VCaP (cell line): ENCODE measurements around the gene OR10H4.
"Not testable (repeated sequence)": the region's sequence is repeated elsewhere in the genome, so short reads cannot be mapped to it uniquely, and the experiment has no call there.

ENCODE experiments used
- H3K27ac ChIP-seq: fragments of 450-650 bp; 2 replicates; pipeline ENCODE4 v1.5.1; 2017
- TF ChIP-seq, protein P1 (sequence below): fragments of 450-650 bp; conservative IDR thresholded peaks from 2 replicates; pipeline ENCODE4 v1.5.1; 2017; ENCODE audit warnings: mild to moderate bottlenecking, moderate library complexity

Gene OR10H4

GRCh38 chr19:15948223-15949058 is at the start of gene OR10H4:
OR10H4 (plus strand) TSS chr19:15949008; CDS start chr19:15949008, 0 bp downstream.
- H3K27ac ChIP-seq, result no peak within 1 kb of the TSS
- TF ChIP-seq, protein P1, sequence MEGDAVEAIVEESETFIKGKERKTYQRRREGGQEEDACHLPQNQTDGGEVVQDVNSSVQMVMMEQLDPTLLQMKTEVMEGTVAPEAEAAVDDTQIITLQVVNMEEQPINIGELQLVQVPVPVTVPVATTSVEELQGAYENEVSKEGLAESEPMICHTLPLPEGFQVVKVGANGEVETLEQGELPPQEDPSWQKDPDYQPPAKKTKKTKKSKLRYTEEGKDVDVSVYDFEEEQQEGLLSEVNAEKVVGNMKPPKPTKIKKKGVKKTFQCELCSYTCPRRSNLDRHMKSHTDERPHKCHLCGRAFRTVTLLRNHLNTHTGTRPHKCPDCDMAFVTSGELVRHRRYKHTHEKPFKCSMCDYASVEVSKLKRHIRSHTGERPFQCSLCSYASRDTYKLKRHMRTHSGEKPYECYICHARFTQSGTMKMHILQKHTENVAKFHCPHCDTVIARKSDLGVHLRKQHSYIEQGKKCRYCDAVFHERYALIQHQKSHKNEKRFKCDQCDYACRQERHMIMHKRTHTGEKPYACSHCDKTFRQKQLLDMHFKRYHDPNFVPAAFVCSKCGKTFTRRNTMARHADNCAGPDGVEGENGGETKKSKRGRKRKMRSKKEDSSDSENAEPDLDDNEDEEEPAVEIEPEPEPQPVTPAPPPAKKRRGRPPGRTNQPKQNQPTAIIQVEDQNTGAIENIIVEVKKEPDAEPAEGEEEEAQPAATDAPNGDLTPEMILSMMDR, result no peak

DNA sequence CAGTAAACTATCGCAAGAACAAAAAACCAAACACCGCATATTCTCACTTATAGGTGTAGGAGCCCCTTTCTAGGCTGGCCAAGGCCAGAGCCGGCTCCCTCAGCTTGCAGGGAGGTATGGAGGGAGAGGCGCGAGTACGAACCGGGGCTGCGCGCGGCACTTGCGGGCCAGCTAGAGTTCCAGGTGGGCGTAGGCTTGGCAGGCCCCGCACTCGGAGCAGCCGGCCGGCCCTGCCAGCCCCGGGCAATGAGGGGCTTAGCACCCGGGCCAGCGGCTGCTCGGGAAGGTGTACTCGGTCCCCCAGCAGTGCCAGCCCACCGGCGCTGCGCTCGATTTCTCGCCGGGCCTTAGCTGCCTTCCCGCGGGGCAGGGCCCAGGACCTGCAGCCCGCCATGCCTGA is 49.2 kb upstream of the OR10H4 start:
- not testable (repeated sequence) for H3K27ac ChIP-seq

GRCh38 chr19:15900032-15900431 is 48.8 kb upstream of the OR10H4 start:
- H3K27ac ChIP-seq, result not testable (repeated sequence)

DNA sequence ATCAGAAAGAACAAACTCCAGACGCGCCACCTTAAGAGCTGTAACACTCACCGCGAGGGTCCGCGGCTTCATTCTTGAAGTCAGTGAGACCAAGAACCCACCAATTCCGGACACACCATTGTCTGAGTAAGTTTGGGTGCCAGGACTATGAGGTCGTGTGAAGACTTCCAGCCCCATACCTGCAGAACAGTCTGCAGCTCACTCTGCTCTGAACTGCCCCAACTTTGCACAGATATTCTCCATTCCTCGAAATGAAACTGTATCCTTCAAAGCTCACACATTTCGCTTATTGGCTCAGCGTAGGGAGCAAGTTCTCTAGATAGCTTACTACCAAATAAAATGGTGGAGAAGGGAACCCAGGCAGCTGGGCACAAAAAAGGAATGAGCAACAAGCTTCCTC is 48.3 kb upstream of the OR10H4 start:
- TF ChIP-seq, protein P1, result no peak
- H3K27ac ChIP-seq, result no peak overlapping the region

DNA sequence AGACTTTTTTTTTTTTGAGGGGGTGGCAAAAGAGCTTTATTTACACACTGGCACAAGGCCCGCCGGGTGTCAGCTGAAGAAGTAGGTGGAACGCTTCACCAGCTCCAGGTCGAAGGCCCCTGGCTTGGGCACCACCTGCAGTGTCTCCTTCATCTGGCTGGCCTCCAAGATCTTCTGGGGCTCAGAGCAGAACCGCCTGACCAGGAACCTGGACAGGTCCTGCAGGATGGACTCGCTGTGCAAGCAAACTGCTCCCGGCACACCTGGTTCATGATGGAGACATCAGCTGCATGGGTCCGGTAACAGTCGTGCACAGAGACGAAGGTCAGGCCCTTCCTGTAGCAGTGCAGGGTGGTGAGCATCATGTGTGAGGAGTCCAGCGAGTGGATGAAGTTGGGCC is 46.6 kb upstream of the OR10H4 start:
- no peak overlapping the region for H3K27ac ChIP-seq
- TF ChIP-seq, protein P1, result no peak

DNA sequence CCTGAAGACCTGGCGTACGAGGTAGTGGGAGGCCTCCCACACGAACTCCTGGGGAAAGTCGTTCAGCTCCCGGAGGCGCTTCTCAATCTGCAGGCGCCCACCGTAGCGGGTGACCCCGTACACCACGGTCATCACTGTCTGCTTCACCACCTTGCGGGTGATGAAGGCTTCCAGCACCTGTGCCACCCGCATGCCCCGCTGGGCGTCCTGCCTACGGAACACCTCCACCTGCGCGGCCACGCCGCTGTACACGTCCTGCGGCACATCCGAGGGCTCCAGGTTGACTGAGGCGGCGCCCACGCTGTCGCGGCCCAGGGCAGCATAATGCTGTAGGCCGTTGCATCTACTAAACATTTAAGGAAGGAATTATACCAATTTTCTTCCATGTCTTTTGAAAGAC is 45.9 kb upstream of the OR10H4 start:
- H3K27ac ChIP-seq, result not testable (repeated sequence)

GRCh38 chr19:15905026-15905425 is 43.8 kb upstream of the OR10H4 start:
- H3K27ac ChIP-seq, result no peak overlapping the region
- TF ChIP-seq, protein P1, result no peak

DNA sequence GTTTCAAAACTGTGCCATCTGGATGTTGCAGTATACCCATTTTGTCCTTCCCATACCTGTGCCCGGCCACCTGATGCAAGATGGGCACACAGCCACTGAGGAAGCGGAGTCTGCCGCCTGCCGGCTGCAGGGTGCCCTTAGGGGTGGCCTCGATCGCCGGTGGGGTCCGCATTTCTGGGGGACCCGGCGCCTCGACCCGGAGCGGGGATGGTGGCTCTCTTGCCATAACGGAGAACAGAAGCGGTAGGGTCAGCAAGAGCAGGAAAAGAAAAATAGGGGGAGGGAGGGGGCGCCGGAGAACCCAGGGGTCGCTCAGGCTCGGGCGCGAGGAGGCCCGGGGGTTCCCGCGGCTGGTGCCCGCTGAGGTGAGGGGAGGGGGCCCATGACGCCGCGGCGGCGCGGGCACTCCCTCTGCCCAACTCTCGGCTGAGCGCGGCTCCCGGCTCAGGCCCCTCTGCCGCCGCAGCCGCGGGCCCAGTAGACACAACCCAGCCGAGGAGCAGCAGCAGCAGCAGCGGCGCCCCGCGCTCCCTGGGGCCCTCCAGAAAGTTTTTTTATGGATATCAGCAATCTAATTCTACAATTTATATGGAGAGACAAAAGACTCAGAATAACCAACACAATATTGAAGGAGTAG is 37.1 kb upstream of the OR10H4 start:
- H3K27ac ChIP-seq, result no peak overlapping the region
- TF ChIP-seq, protein P1, result no peak

DNA sequence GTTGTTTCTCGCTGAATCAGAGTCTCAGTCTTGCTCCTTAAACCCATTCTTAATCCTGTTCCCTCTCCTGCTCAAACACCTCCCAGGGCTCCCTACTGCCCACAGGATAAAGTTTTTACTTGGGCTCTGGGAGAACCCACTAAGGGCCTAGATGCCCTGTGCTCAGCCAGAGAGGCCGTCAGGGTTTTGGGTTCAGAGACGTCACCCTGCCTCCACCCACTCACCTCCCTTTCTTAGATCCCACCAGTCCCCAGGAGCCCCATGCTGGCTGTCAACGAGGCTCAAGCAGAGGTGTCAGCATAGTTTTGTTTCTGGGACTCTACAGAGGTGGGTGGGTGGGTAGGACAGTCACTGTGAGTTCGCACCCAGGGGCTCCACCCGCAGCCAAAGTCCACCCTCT is 35.4 kb upstream of the OR10H4 start:
- no peak overlapping the region for H3K27ac ChIP-seq
- TF ChIP-seq, protein P1, result no peak
